HG02938 (cell line): ENCODE results near the gene RAB21.
"Not testable (repeated sequence)": the region's sequence is repeated elsewhere in the genome, so short reads cannot be mapped to it uniquely, and the experiment has no call there.

Source experiments
- ATAC-seq: cut with Tn5 transposase; IDR thresholded peaks from one replicate; pipeline ENCODE4 v1.9.1; 2021; ENCODE audit warnings: mild to moderate bottlenecking, moderate library complexity; ENCODE audit not compliant: unreplicated experiment

RAB21 gene

GRCh38 chr12:71749666-71750065 lies 5.0 kb upstream of the RAB21 start:
- ATAC-seq: no peak

- no peak for ATAC-seq
Observed at GRCh38 chr12:71752891-71753290, 1.8 kb upstream of the RAB21 start.

- peak; percentile 48 for ATAC-seq
Observed at GRCh38 chr12:71755146-71755892, 656 bp downstream of the RAB21 start.

- ATAC-seq: no peak
Observed at GRCh38 chr12:71756054-71756690, 1.5 kb downstream of the RAB21 start.

GRCh38 chr12:71759941-71760340 lies 5.3 kb downstream of the RAB21 start:
- no peak for ATAC-seq

GRCh38 chr12:71760471-71760870 lies 5.8 kb downstream of the RAB21 start:
- no peak for ATAC-seq

- ATAC-seq: not testable (repeated sequence)
Observed at GRCh38 chr12:71761354-71761753, 6.7 kb downstream of the RAB21 start.

GRCh38 chr12:71763677-71764379 lies 9.2 kb downstream of the RAB21 start:
- no peak for ATAC-seq

- no peak for ATAC-seq
Observed at GRCh38 chr12:71764587-71765321, 10.1 kb downstream of the RAB21 start.

- ATAC-seq: no peak
Observed at GRCh38 chr12:71766202-71766601, 11.5 kb downstream of the RAB21 start.

GRCh38 chr12:71767183-71767582 lies 12.5 kb downstream of the RAB21 start:
- ATAC-seq: no peak

- no peak for ATAC-seq
Observed at GRCh38 chr12:71768900-71769299, 14.2 kb downstream of the RAB21 start.

- no peak for ATAC-seq
Observed at GRCh38 chr12:71771069-71771468, 16.4 kb downstream of the RAB21 start.

GRCh38 chr12:71772735-71773134 lies 18.1 kb downstream of the RAB21 start:
- no peak for ATAC-seq

GRCh38 chr12:71780237-71780822 lies 25.7 kb downstream of the RAB21 start:
- ATAC-seq: peak; percentile 51

GRCh38 chr12:71782017-71782416 lies 27.4 kb downstream of the RAB21 start:
- peak; percentile 57 for ATAC-seq

GRCh38 chr12:71786829-71787228 lies 32.2 kb downstream of the RAB21 start:
- no peak for ATAC-seq

- ATAC-seq: no peak
Observed at GRCh38 chr12:71787580-71787979, 32.9 kb downstream of the RAB21 start.

GRCh38 chr12:71790331-71790730 lies 35.7 kb downstream of the RAB21 start:
- ATAC-seq: no peak

GRCh38 chr12:71791473-71792150 lies 36.9 kb downstream of the RAB21 start:
- no peak for ATAC-seq
